NCI-H128 (cell line): ENCODE measurements around the gene DHRS2.

Experiments
- DNase-seq: peaks from one replicate; lab custom pipeline; 2025; ENCODE audit not compliant: unreplicated experiment; lab: John Stamatoyannopoulos, UW

Gene DHRS2

GRCh38 chr14:23612354-23612732 is 23.8 kb upstream of the DHRS2 start:
- no peak for DNase-seq

- DNase-seq: no peak
Measured at GRCh38 chr14:23612802-23613201, 23.4 kb upstream of the DHRS2 start.

GRCh38 chr14:23613242-23614070 is 22.7 kb upstream of the DHRS2 start:
- no peak for DNase-seq

GRCh38 chr14:23614395-23614828 is 21.8 kb upstream of the DHRS2 start:
- no peak for DNase-seq

GRCh38 chr14:23615856-23616255 is 20.3 kb upstream of the DHRS2 start:
- DNase-seq: no peak

GRCh38 chr14:23617539-23617938 is 18.6 kb upstream of the DHRS2 start:
- DNase-seq: no peak

GRCh38 chr14:23618415-23618988 is 17.7 kb upstream of the DHRS2 start:
- DNase-seq: no peak

- DNase-seq: no peak
Measured at GRCh38 chr14:23620177-23620702, 15.9 kb upstream of the DHRS2 start.

- no peak for DNase-seq
Measured at GRCh38 chr14:23621204-23621931, 14.8 kb upstream of the DHRS2 start.

GRCh38 chr14:23621932-23622730 is 14.0 kb upstream of the DHRS2 start:
- no peak for DNase-seq

- no peak for DNase-seq
Measured at GRCh38 chr14:23622990-23623389, 13.2 kb upstream of the DHRS2 start.

GRCh38 chr14:23623962-23624361 is 12.2 kb upstream of the DHRS2 start:
- no peak for DNase-seq

GRCh38 chr14:23624830-23625404 is 11.2 kb upstream of the DHRS2 start:
- DNase-seq: no peak

GRCh38 chr14:23626946-23627345 is 9.2 kb upstream of the DHRS2 start:
- DNase-seq: no peak

- no peak for DNase-seq
Measured at GRCh38 chr14:23627961-23628360, 8.2 kb upstream of the DHRS2 start.

- DNase-seq: no peak
Measured at GRCh38 chr14:23629204-23629603, 7.0 kb upstream of the DHRS2 start.

- no peak for DNase-seq
Measured at GRCh38 chr14:23629832-23630396, 6.2 kb upstream of the DHRS2 start.

GRCh38 chr14:23630687-23631086 is 5.5 kb upstream of the DHRS2 start:
- DNase-seq: no peak

GRCh38 chr14:23631234-23631633 is 4.9 kb upstream of the DHRS2 start:
- DNase-seq: no peak
